Upper lobe of left lung (tissue), 6 donors: ENCODE data around the gene USPL1. TPM values are rescaled to one million over a fixed set of nuclear protein-coding genes. Genes with fewer than 3 reads are reported as not detected.
A peak's percentile ranks its signal among the peaks of the same experiment; 100 is the strongest.

Experiments used
- ATAC-seq, 2 donors: fragments of 200-7000 bp; cut with Tn5 transposase; one replicate each; pipeline ENCODE4 v1.9.1; 2022; ENCODE audit warnings: mild to moderate bottlenecking in 2 of 2, moderate library complexity in 2 of 2; ENCODE audit not compliant: low FRiP score in 2 of 2
- DNase-seq, 2 donors: peaks; one replicate each; pipeline ENCODE4 v3.0.0-alpha.2; 2019 to 2020
- H3K27ac ChIP-seq, 4 donors: fragments of 200-600 bp; sonication (generic); one replicate each; pipeline ENCODE4 v1.5.1; 2016 to 2019
- H3K27me3 ChIP-seq, 4 donors: fragments of 200-600 bp; sonication (generic); one replicate each; pipeline ENCODE4 v1.5.1; 2017 to 2019
- H3K36me3 ChIP-seq, 4 donors: fragments of 200-600 bp; sonication (generic); one replicate each; pipeline ENCODE4 v1.5.1; 2016 to 2019
- H3K4me1 ChIP-seq, 4 donors: fragments of 200-600 bp; sonication (generic); one replicate each; pipeline ENCODE4 v1.5.1; 2018 to 2019
- H3K4me3 ChIP-seq, 4 donors: fragments of 200-600 bp; sonication (generic); one replicate each; pipeline ENCODE4 v1.5.1; 2017 to 2019; ENCODE audit warnings: mild to moderate bottlenecking in 2 of 4, moderate library complexity in 1 of 4
- H3K9me3 ChIP-seq, 4 donors: fragments of 200-600 bp; sonication (generic); one replicate each; pipeline ENCODE4 v1.5.1; 2018 to 2019
- CTCF ChIP-seq, 6 experiments: fragments of 450-650 bp in 4 of 6; fragments of 200-600 bp in 2 of 6; sonication (generic) in 2 of 6; IDR thresholded peaks; one replicate each; pipeline ENCODE4 v1.5.1; 2016 to 2019; ENCODE audit warnings: antibody characterized with exemption in 6 of 6
- EP300 ChIP-seq, 4 donors: sonication (generic); formaldehyde crosslinking; IDR thresholded peaks; one replicate each; pipeline ENCODE4 v1.5.1; 2017; ENCODE audit warnings: antibody characterized with exemption in 4 of 4, control low read depth in 2 of 4
- POLR2A ChIP-seq, 4 donors: fragments of 450-650 bp; IDR thresholded peaks; one replicate each; pipeline ENCODE4 v1.5.1; 2016 to 2017; ENCODE audit warnings: antibody characterized with exemption in 4 of 4, mild to moderate bottlenecking in 2 of 4
- POLR2AphosphoS5 ChIP-seq, 2 donors: sonication (generic); formaldehyde crosslinking; IDR thresholded peaks; one replicate each; pipeline ENCODE4 v1.5.1; 2017; ENCODE audit warnings: antibody characterized with exemption in 2 of 2
- WGBS, 2 donors: methylation state at CpG; one replicate each; pipeline ENCODE4 v1.1.5; 2017 to 2018; 5-methylcytosine and 5-hydroxymethylcytosine counted together
- total RNA-seq, 6 donors: library from RNA; depleted of rRNA in 4 of 6; stranded (reverse); fragments of >200 nt in 4 of 6; gene quantifications; one replicate each; pipeline versions ENCODE4 v1.1.0 to v1.2.1, GENCODE V29; 2016 to 2021
- donor health status: DM: no; HTN: no; CAD: no; lungs with moderate emphysema.
- donor health status: DM: no; HTN: yes; CAD: no; lungs with severe emphysema.

USPL1 gene
- total RNA-seq, 6 donors from 2014 or later, result 10.8 to 25.1 (median 16.2) TPM

- ATAC-seq (no peak), DNase-seq (no peak)
- Histone ChIP-seq H3K4me1 (no peaks in the 10 kb centered on the region), H3K27ac (no peak overlapping the region), H3K9me3 (no peaks in the 10 kb centered on the region), H3K27me3 (no peaks in the 10 kb centered on the region), H3K4me3 (no peak overlapping the region), H3K36me3 (no peaks in the 10 kb centered on the region)
- WGBS, 2 donors, result 100% methylated on average over 1 of the region's 1 CpG
- no peak for TF ChIP-seq CTCF (IDR thresholded peaks at IDR 0.05)
- no peak for TF ChIP-seq POLR2A (IDR thresholded peaks at IDR 0.05)
- no peak for TF ChIP-seq EP300 (IDR thresholded peaks at IDR 0.05)
- no peak for TF ChIP-seq POLR2AphosphoS5 (IDR thresholded peaks at IDR 0.05)
Measured at GRCh38 chr13:30584051-30584731, 33.5 kb upstream of the USPL1 start.

GRCh38 chr13:30585748-30586262 is 31.9 kb upstream of the USPL1 start:
- 31 to 48% methylated on average over 3 of the region's 3 CpGs for WGBS, 2 donors
- no peaks in the 10 kb centered on the region for H3K9me3 ChIP-seq
- no peaks in the 10 kb centered on the region for H3K36me3 ChIP-seq
- ATAC-seq (peak; percentile 23 to 83), DNase-seq (peak in 1 of 2 donors; percentile 47)
- TF ChIP-seq EP300 (IDR thresholded peaks at IDR 0.05) (no peak), POLR2AphosphoS5 (IDR thresholded peaks at IDR 0.05) (no peak), POLR2A (IDR thresholded peaks at IDR 0.05) (no peak)
- H3K27me3 ChIP-seq, result no peaks in the 10 kb centered on the region
- H3K4me1 ChIP-seq, result no peaks in the 10 kb centered on the region
- H3K4me3 ChIP-seq, result no peak overlapping the region
- H3K27ac ChIP-seq, result peak overlapping the region in 1 of 4 donors; percentile 37

GRCh38 chr13:30587231-30587630 is 30.5 kb upstream of the USPL1 start:
- H3K4me3 ChIP-seq, result no peak overlapping the region
- DNase-seq, result no peak
- TF ChIP-seq CTCF (IDR thresholded peaks at IDR 0.05) (no peak), EP300 (IDR thresholded peaks at IDR 0.05) (no peak), POLR2AphosphoS5 (IDR thresholded peaks at IDR 0.05) (no peak), POLR2A (IDR thresholded peaks at IDR 0.05) (no peak)
- no peaks in the 10 kb centered on the region for H3K9me3 ChIP-seq
- no peaks in the 10 kb centered on the region for H3K36me3 ChIP-seq
- 87 to 100% methylated on average over 1 of the region's 1 CpG for WGBS, 2 donors
- no peak for ATAC-seq
- no peaks in the 10 kb centered on the region for H3K4me1 ChIP-seq
- H3K27me3 ChIP-seq, result no peaks in the 10 kb centered on the region
- H3K27ac ChIP-seq, result no peak overlapping the region

- no peaks in the 10 kb centered on the region for H3K36me3 ChIP-seq
- no peak for DNase-seq
- H3K4me1 ChIP-seq, result no peaks in the 10 kb centered on the region
- no peak overlapping the region for H3K4me3 ChIP-seq
- TF ChIP-seq CTCF (IDR thresholded peaks at IDR 0.05) (no peak), POLR2AphosphoS5 (IDR thresholded peaks at IDR 0.05) (no peak), POLR2A (IDR thresholded peaks at IDR 0.05) (no peak), EP300 (IDR thresholded peaks at IDR 0.05) (no peak)
- H3K27me3 ChIP-seq, result no peaks in the 10 kb centered on the region
- ATAC-seq, result no peak
- H3K27ac ChIP-seq, result no peak overlapping the region
- H3K9me3 ChIP-seq, result no peaks in the 10 kb centered on the region
Measured at GRCh38 chr13:30587739-30588138, 30.0 kb upstream of the USPL1 start.

- ATAC-seq, result no peak
- no peak for TF ChIP-seq POLR2AphosphoS5 (IDR thresholded peaks at IDR 0.05)
- no peak for TF ChIP-seq CTCF (IDR thresholded peaks at IDR 0.05)
- TF ChIP-seq POLR2A (IDR thresholded peaks at IDR 0.05), result no peak
- DNase-seq, result no peak
- Histone ChIP-seq H3K36me3 (no peaks in the 10 kb centered on the region), H3K4me1 (no peaks in the 10 kb centered on the region), H3K4me3 (no peak overlapping the region), H3K9me3 (no peaks in the 10 kb centered on the region), H3K27ac (no peak overlapping the region), H3K27me3 (no peaks in the 10 kb centered on the region)
- 86% methylated on average over 2 of the region's 2 CpGs for WGBS, 2 donors
Measured at GRCh38 chr13:30593001-30593400, 24.7 kb upstream of the USPL1 start.
